WTC11 (cell line): ENCODE measurements around the gene C11orf54.

Source experiments
- CTCF ChIP-seq: fragments of 200-600 bp; IDR thresholded peaks from 2 replicates; pipeline ENCODE4 v1.8.0; 2022; ENCODE audit warnings: antibody characterized with exemption
- HMGXB4 ChIP-seq: sonication (generic); formaldehyde crosslinking; IDR thresholded peaks from 2 replicates; pipeline ENCODE4 v1.8.1; 2023; ENCODE audit warnings: mild to moderate bottlenecking, moderate library complexity, missing genetic modification reagents
- IRF2 ChIP-seq: sonication (generic); formaldehyde crosslinking; IDR thresholded peaks from 2 replicates; pipeline ENCODE4 v1.8.0; 2022; ENCODE audit warnings: low read depth, missing genetic modification reagents, borderline replicate concordance
- JUN ChIP-seq: sonication (generic); formaldehyde crosslinking; IDR thresholded peaks from 2 replicates; pipeline ENCODE4 v1.8.0; 2023; ENCODE audit warnings: mild to moderate bottlenecking, missing genetic modification reagents
- MXD4 ChIP-seq: fragments of 250-450 bp; sonication (Bioruptor Pico); IDR thresholded peaks from 2 replicates; pipeline ENCODE4 v1.8.0; 2021; ENCODE audit warnings: mild to moderate bottlenecking, moderate library complexity, borderline replicate concordance
- NFE2L1 ChIP-seq: sonication (generic); formaldehyde crosslinking; IDR thresholded peaks from 2 replicates; pipeline ENCODE4 v1.8.1; 2023; ENCODE audit warnings: missing genetic modification reagents
- TCF7 ChIP-seq: sonication (generic); formaldehyde crosslinking; IDR thresholded peaks from 2 replicates; pipeline ENCODE4 v1.8.0; 2022; ENCODE audit warnings: mild to moderate bottlenecking, low read depth, missing genetic modification reagents, moderate library complexity
- ZNF263 ChIP-seq: sonication (generic); formaldehyde crosslinking; IDR thresholded peaks from 2 replicates; pipeline ENCODE4 v1.8.1; 2022; ENCODE audit warnings: low read depth, mild to moderate bottlenecking, moderate library complexity, missing genetic modification reagents
- TF ChIP-seq, protein P1 (sequence below): sonication (generic); formaldehyde crosslinking; IDR thresholded peaks from 2 replicates; pipeline ENCODE4 v1.8.1; 2023; ENCODE audit warnings: mild to moderate bottlenecking, missing genetic modification reagents, moderate library complexity
- TF ChIP-seq, protein P2 (sequence below): sonication (generic); formaldehyde crosslinking; IDR thresholded peaks from 2 replicates; pipeline ENCODE4 v1.8.1; 2023; ENCODE audit warnings: mild to moderate bottlenecking, missing genetic modification reagents
- TF ChIP-seq, protein P3 (sequence below): sonication (generic); formaldehyde crosslinking; IDR thresholded peaks from 2 replicates; pipeline ENCODE4 v1.8.1; 2022; ENCODE audit warnings: low read depth, missing genetic modification reagents, borderline replicate concordance

- TF ChIP-seq CTCF, result no peak
- TF ChIP-seq, protein P1, sequence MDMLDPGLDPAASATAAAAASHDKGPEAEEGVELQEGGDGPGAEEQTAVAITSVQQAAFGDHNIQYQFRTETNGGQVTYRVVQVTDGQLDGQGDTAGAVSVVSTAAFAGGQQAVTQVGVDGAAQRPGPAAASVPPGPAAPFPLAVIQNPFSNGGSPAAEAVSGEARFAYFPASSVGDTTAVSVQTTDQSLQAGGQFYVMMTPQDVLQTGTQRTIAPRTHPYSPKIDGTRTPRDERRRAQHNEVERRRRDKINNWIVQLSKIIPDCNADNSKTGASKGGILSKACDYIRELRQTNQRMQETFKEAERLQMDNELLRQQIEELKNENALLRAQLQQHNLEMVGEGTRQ (CRISPR knock-in tag), result no peak
- no peak for TF ChIP-seq NFE2L1 (CRISPR knock-in tag)
- TF ChIP-seq HMGXB4 (CRISPR knock-in tag), result no peak
- no peak for TF ChIP-seq JUN (CRISPR knock-in tag)
- TF ChIP-seq, protein P2, sequence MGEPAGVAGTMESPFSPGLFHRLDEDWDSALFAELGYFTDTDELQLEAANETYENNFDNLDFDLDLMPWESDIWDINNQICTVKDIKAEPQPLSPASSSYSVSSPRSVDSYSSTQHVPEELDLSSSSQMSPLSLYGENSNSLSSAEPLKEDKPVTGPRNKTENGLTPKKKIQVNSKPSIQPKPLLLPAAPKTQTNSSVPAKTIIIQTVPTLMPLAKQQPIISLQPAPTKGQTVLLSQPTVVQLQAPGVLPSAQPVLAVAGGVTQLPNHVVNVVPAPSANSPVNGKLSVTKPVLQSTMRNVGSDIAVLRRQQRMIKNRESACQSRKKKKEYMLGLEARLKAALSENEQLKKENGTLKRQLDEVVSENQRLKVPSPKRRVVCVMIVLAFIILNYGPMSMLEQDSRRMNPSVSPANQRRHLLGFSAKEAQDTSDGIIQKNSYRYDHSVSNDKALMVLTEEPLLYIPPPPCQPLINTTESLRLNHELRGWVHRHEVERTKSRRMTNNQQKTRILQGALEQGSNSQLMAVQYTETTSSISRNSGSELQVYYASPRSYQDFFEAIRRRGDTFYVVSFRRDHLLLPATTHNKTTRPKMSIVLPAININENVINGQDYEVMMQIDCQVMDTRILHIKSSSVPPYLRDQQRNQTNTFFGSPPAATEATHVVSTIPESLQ, result no peak
- TF ChIP-seq MXD4 (CRISPR knock-in tag), result no peak
- TF ChIP-seq, protein P3, sequence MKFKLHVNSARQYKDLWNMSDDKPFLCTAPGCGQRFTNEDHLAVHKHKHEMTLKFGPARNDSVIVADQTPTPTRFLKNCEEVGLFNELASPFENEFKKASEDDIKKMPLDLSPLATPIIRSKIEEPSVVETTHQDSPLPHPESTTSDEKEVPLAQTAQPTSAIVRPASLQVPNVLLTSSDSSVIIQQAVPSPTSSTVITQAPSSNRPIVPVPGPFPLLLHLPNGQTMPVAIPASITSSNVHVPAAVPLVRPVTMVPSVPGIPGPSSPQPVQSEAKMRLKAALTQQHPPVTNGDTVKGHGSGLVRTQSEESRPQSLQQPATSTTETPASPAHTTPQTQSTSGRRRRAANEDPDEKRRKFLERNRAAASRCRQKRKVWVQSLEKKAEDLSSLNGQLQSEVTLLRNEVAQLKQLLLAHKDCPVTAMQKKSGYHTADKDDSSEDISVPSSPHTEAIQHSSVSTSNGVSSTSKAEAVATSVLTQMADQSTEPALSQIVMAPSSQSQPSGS (CRISPR knock-in tag), result no peak
- TF ChIP-seq ZNF263 (CRISPR knock-in tag), result no peak
- no peak for TF ChIP-seq IRF2 (CRISPR knock-in tag)
- no peak for TF ChIP-seq TCF7 (CRISPR knock-in tag)
Measured at GRCh38 chr11:93741882-93742226, 382 bp downstream of the C11orf54 start.
